ENCODE data around the gene ARHGEF5.
"Not testable (repeated sequence)": the region's sequence is repeated elsewhere in the genome, so short reads cannot be mapped to it uniquely, and the experiment has no call there.

ARHGEF5 gene

DNA sequence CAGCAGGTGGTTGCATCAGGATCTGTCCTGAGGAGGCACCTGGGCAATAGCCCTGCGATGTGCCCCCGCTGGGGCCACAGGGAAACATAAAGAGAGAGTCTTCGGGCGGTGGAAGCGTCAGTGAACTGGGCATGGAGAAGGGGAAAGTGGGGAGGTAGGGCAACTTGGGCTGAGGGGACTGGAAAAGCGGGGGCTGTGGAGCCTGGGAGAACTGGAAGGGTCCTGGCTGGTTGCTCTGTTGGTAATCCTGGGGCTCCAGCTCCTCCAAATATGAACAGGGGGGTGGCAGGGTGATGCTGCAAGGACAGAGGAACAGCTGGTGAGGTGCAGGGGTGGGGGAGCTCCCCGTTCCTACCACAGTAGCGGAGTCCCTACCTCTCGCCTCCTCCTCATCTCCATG, 43.1 kb downstream of the ARHGEF5 start:
- Histone ChIP-seq H3K36me3 (ENCODE audit: insufficient read depth, low read length) (no peaks in the 10 kb centered on the region), H3K9ac (ENCODE audit: low read depth, low read length) (no peak overlapping the region), H3K4me1 (ENCODE audit: insufficient read depth, low read length) (no peaks in the 10 kb centered on the region), H3K9me3 (ENCODE audit: control insufficient read depth, insufficient read depth, low read length) (no peaks in the 10 kb centered on the region)

DNA sequence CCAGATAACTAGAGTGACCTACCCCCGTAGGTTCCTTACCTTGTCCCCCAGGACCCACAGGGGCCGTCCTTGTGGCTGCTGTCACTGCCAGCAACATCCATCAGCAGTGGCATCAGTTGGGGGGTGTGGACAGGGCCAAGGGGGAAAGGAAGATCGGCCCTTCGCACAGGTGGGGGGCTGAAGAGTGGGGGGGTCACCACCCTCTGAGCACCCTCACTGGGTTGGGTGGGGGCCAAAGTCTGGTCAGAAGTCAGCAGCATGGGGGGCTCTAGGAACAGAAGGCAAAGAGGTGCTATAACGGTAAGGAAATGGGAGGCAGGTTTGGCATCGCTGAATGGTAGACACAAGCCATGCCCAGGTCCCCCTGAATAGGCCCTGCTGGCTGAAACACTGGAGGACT, 43.7 kb downstream of the ARHGEF5 start:
- Histone ChIP-seq H3K9ac (ENCODE audit: low read depth, low read length) (no peak overlapping the region), H3K36me3 (ENCODE audit: insufficient read depth, low read length) (no peaks in the 10 kb centered on the region), H3K4me1 (ENCODE audit: insufficient read depth, low read length) (no peaks in the 10 kb centered on the region), H3K9me3 (ENCODE audit: control insufficient read depth, insufficient read depth, low read length) (no peaks in the 10 kb centered on the region)

DNA sequence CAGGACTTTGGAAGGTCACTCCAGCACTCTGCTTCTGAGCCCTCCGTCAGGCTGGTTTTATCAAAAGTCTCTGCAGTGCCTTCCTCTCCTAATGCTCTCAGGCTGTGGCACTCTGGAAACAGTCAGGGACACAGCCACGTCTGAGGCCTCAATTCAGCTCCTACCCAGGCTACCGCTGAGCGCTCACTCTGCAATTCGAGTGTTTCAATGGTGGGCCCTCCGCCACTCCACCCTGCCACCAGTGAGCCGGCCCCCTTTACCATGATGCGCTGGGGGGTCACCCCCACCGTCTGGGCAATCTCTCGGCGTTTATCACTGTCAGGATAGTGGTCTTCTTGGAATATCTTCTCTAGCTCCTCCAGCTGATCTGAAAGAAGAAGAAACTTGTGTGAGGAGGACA, 44.7 kb downstream of the ARHGEF5 start:
- Histone ChIP-seq H3K9ac (ENCODE audit: low read depth, low read length) (no peak overlapping the region), H3K4me1 (ENCODE audit: insufficient read depth, low read length) (no peaks in the 10 kb centered on the region), H3K9me3 (ENCODE audit: control insufficient read depth, insufficient read depth, low read length) (no peaks in the 10 kb centered on the region), H3K36me3 (ENCODE audit: insufficient read depth, low read length) (no peaks in the 10 kb centered on the region)

DNA sequence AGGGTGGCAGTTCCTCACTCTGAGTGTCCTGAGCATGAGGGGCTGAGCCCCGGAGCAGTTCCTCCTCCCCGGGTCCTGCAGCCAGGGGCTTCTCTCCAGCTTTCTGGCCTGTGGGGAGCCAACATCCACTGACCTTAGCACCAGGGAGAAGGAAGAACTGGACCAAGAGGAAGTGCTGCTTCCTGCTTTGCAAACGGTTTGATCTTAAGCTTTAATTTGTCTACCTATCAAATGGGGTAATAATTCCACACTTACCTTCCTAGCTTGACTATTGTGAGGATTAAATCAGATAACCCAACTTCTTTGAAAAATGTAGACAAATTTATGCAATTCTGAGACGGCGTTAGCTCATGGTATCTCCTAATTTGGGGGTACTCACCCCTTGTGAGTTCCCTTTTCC, 46.3 kb downstream of the ARHGEF5 start:
- no peaks in the 10 kb centered on the region for H3K36me3 ChIP-seq (ENCODE audit: insufficient read depth, low read length)
- no peak overlapping the region for H3K9ac ChIP-seq (ENCODE audit: low read depth, low read length)
- H3K9me3 ChIP-seq (ENCODE audit: control insufficient read depth, insufficient read depth, low read length): no peaks in the 10 kb centered on the region
- no peaks in the 10 kb centered on the region for H3K4me1 ChIP-seq (ENCODE audit: insufficient read depth, low read length)

GRCh38 chr7:144403102-144403501, 47.9 kb downstream of the ARHGEF5 start:
- Histone ChIP-seq H3K4me1 (ENCODE audit: insufficient read depth, low read length) (no peaks in the 10 kb centered on the region; the same call in none of the 2 replicates), H3K9me3 (ENCODE audit: control insufficient read depth, insufficient read depth, low read length) (no peaks in the 10 kb centered on the region), H3K36me3 (ENCODE audit: insufficient read depth, low read length) (no peaks in the 10 kb centered on the region), H3K9ac (ENCODE audit: low read depth, low read length) (no peak overlapping the region)

DNA sequence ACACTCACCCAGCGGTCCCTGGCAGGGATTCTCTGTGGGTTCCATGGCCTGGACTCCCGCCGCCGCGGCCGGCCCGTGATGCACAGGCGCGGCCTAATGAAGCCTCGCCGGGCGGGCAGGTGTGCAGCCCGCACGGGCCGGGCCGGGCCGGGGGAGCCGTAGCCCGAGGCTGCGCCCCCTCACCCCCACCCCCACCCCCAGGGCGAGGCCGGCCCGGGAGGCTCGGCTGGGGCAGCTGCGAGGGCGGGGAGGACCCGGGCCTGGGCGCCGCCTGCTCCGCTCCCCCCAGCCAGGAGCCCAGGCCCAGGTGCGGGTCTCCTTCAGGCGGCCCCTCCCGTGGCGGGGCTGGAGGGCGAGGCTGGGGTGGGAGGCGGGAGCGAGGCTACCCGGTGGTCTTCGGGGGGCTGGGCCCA, 48.5 kb downstream of the ARHGEF5 start, which contains the start of gene NOBOX:
Gene NOBOX, minus strand, starts transcription at position 45 of the 413 bp plus-strand sequence.
- Histone ChIP-seq H3K9me3 (ENCODE audit: control insufficient read depth, insufficient read depth, low read length) (no peaks in the 10 kb centered on the region), H3K4me1 (ENCODE audit: insufficient read depth, low read length) (no peaks in the 10 kb centered on the region; the same call in none of the 2 replicates), H3K9ac (ENCODE audit: low read depth, low read length) (no peak within 1 kb of the TSS), H3K36me3 (ENCODE audit: insufficient read depth, low read length) (no peaks in the 10 kb centered on the region)

DNA sequence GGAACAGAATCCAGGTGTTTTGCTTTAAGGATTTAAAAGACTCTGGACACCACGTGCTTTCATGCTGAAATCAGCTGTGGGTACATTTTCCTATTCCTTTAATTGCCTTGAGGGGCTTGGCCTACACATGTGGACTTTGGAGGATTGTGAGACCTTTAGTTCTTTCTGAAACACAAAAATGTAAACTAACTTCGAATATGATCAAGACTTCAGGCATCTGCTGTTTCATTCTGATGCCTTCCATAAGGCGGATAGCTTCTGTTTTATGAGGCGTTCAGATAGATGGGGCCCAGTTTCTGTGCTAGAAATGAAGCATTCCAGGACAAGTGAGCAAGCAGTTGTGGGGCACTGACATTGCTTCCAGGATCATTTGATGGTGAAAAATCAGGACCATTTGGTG, 49.7 kb downstream of the ARHGEF5 start:
- H3K9me3 ChIP-seq (ENCODE audit: control insufficient read depth, insufficient read depth, low read length): no peaks in the 10 kb centered on the region
- H3K9ac ChIP-seq (ENCODE audit: low read depth, low read length): no peak overlapping the region
- H3K4me1 ChIP-seq (ENCODE audit: insufficient read depth, low read length): no peaks in the 10 kb centered on the region; the same call in none of the 2 replicates
- no peaks in the 10 kb centered on the region for H3K36me3 ChIP-seq (ENCODE audit: insufficient read depth, low read length)

DNA sequence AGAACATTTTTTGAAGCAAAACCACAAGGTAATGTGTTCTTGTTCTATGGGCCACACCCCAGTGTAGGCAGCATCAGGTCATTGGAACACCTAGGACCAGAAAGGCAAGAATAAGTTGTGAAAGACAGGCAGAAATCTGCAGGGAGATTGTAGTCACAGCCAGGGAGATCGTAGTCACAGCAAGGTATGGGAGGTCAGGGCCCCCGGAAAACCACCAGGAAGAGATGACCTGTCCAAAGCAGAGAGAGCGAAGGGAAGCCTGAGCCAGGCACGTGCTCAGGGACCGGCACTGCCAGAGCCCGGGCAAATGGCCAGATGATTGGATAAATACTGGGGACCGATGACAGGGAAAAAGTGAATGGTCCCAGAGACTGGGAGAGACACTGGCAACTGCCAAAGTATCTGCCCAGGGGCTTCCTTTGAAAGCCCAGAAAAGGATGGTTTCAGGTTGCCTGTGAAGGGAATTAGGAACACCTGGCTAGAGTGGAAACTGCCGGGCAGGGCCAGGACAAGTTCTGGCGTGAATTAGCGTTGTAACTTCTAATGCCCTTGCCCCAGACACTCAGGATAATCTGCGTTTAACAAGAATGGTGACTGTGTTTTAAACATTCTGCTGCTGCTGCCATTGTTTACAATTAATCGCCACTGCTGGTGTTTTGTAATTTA, 52.2 kb downstream of the ARHGEF5 start:
- Histone ChIP-seq H3K9me3 (ENCODE audit: control insufficient read depth, insufficient read depth, low read length) (no peaks in the 10 kb centered on the region), H3K36me3 (ENCODE audit: insufficient read depth, low read length) (no peaks in the 10 kb centered on the region), H3K4me1 (ENCODE audit: insufficient read depth, low read length) (no peaks in the 10 kb centered on the region; the same call in none of the 2 replicates), H3K9ac (ENCODE audit: low read depth, low read length) (no peak overlapping the region)

GRCh38 chr7:144408121-144408520, 52.9 kb downstream of the ARHGEF5 start:
- H3K9me3 ChIP-seq (ENCODE audit: control insufficient read depth, insufficient read depth, low read length): no peaks in the 10 kb centered on the region
- no peak overlapping the region for H3K9ac ChIP-seq (ENCODE audit: low read depth, low read length)
- no peaks in the 10 kb centered on the region for H3K36me3 ChIP-seq (ENCODE audit: insufficient read depth, low read length)
- no peaks in the 10 kb centered on the region; the same call in none of the 2 replicates for H3K4me1 ChIP-seq (ENCODE audit: insufficient read depth, low read length)

- Histone ChIP-seq H3K9ac (ENCODE audit: low read depth, low read length) (no peak overlapping the region), H3K4me1 (ENCODE audit: insufficient read depth, low read length) (no peaks in the 10 kb centered on the region; the same call in none of the 2 replicates), H3K9me3 (ENCODE audit: control insufficient read depth, insufficient read depth, low read length) (no peaks in the 10 kb centered on the region), H3K36me3 (ENCODE audit: insufficient read depth, low read length) (no peaks in the 10 kb centered on the region)
Measured at GRCh38 chr7:144410441-144410840, 55.2 kb downstream of the ARHGEF5 start.

- Histone ChIP-seq H3K9ac (ENCODE audit: low read depth, low read length) (no peak overlapping the region), H3K36me3 (ENCODE audit: insufficient read depth, low read length) (no peaks in the 10 kb centered on the region), H3K4me1 (ENCODE audit: insufficient read depth, low read length) (no peaks in the 10 kb centered on the region), H3K9me3 (ENCODE audit: control insufficient read depth, insufficient read depth, low read length) (no peaks in the 10 kb centered on the region)
Measured at GRCh38 chr7:144414815-144415214, 59.6 kb downstream of the ARHGEF5 start.

DNA sequence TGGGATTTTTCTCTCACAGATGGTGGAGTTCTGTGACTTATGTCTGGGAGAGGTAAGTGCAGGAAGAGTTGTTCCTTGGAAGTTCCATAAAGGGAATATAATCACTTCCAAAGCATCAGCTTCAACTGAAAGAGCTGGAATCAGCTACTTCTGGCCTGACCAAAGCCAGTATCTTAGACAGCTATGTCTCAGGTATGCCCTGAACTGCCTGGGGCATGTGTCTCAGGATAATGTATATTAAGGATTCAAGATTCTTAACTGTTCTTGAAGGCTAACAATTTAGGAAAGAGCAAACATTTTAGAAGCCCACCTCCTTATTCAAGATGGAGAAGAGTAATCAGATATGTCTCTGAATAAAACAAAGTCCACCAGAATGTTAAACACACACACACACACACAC, 60.7 kb downstream of the ARHGEF5 start:
- H3K36me3 ChIP-seq (ENCODE audit: insufficient read depth, low read length): no peaks in the 10 kb centered on the region
- H3K9me3 ChIP-seq (ENCODE audit: control insufficient read depth, insufficient read depth, low read length): no peaks in the 10 kb centered on the region
- H3K4me1 ChIP-seq (ENCODE audit: insufficient read depth, low read length): no peaks in the 10 kb centered on the region
- H3K9ac ChIP-seq (ENCODE audit: low read depth, low read length): no peak overlapping the region

DNA sequence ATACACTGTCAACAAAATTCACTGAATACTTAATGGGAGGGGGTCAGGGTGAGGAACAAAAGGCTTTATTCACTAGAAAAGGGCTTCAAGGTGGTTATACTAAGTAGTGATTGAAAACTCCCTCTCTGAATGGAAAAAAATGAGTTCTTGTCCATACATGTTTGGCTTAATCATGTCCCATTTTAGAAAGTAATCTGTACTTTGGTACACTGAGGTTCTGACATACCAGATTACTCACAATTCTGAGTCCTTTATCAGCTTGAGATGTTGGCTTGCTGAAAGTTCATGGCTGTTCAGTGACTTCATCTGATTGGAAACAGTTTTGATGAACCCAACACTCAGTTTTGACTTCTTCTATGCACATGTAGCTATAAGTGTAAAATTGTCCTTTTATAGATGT, 61.1 kb downstream of the ARHGEF5 start:
- no peak overlapping the region for H3K9ac ChIP-seq (ENCODE audit: low read depth, low read length)
- no peaks in the 10 kb centered on the region for H3K9me3 ChIP-seq (ENCODE audit: control insufficient read depth, insufficient read depth, low read length)
- H3K4me1 ChIP-seq (ENCODE audit: insufficient read depth, low read length): no peaks in the 10 kb centered on the region
- H3K36me3 ChIP-seq (ENCODE audit: insufficient read depth, low read length): no peaks in the 10 kb centered on the region

- not testable (repeated sequence) for H3K9ac ChIP-seq (ENCODE audit: low read depth, low read length); H3K9me3 ChIP-seq (ENCODE audit: control insufficient read depth, insufficient read depth, low read length); H3K4me1 ChIP-seq (ENCODE audit: insufficient read depth, low read length); H3K36me3 ChIP-seq (ENCODE audit: insufficient read depth, low read length)
Measured at GRCh38 chr7:144418931-144419330, 63.7 kb downstream of the ARHGEF5 start.

GRCh38 chr7:144427539-144427938, 72.3 kb downstream of the ARHGEF5 start:
- not testable (repeated sequence) for H3K36me3 ChIP-seq (ENCODE audit: insufficient read depth, low read length); H3K9me3 ChIP-seq (ENCODE audit: control insufficient read depth, insufficient read depth, low read length); H3K9ac ChIP-seq (ENCODE audit: low read depth, low read length); H3K4me1 ChIP-seq (ENCODE audit: insufficient read depth, low read length)

All from ES-I3 (cell line).